ENCODE results near the gene MAOA.

The MAOA gene

DNA sequence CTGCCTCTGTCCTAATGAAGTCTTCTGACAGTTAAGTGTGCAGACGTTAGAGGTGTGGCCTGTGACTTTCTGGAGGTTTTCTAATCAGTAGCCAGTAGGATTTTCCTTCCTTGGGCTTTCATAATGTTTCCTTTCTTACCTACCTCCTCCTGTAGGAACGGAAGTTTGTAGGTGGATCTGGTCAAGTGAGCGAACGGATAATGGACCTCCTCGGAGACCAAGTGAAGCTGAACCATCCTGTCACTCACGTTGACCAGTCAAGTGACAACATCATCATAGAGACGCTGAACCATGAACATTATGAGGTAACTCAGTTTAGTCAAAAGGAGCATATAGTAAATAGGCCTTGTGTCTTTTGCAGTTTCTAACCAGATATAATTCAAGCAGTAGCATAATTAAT, 75.0 kb downstream of the MAOA start:
- Histone ChIP-seq H2AK5ac (ENCODE audit: low read length) (no peak overlapping the region), H3K4me1 (ENCODE audit: control insufficient read depth in 1 of 2, insufficient read depth in 2 of 2, low read length in 2 of 2) (no peaks in the 10 kb centered on the region), H2BK5ac (ENCODE audit: low read depth, low read length, poor library complexity) (no peak overlapping the region), H3K4me2 (ENCODE audit: low read length) (no peak overlapping the region), H3K14ac (ENCODE audit: low read length) (no peak overlapping the region), H3K9ac (ENCODE audit: low read length) (no peak overlapping the region), H3K4ac (ENCODE audit: low read depth, low read length) (no peak overlapping the region), H2BK120ac (ENCODE audit: insufficient read depth, low read length, poor library complexity) (no peak overlapping the region), H4K12ac (ENCODE audit: low read depth, low read length) (no peak overlapping the region), H3K79me2 (ENCODE audit: control insufficient read depth, insufficient read depth, low read length, poor library complexity) (no peaks in the 10 kb centered on the region), H3K36me3 (ENCODE audit: control insufficient read depth in 1 of 2, insufficient read depth in 2 of 2, low read length in 2 of 2) (no peaks in the 10 kb centered on the region), H3K18ac (ENCODE audit: low read length) (no peak overlapping the region), H2BK12ac (ENCODE audit: low read length) (no peak overlapping the region), H3K27ac (ENCODE audit: low read depth, low read length) (no peak overlapping the region), H3K9me3 (ENCODE audit: insufficient read depth, low read depth, low read length) (no peaks in the 10 kb centered on the region), H2AFZ (ENCODE audit: insufficient read depth, low read length, poor library complexity) (no peak overlapping the region), H4K8ac (ENCODE audit: low read depth, low read length) (no peak overlapping the region), H3K27me3 (ENCODE audit: insufficient read depth, low read length) (no peaks in the 10 kb centered on the region), H4K91ac (ENCODE audit: low read depth, low read length) (no peak overlapping the region), H3K4me3 (ENCODE audit: low read depth, low read length) (no peak overlapping the region), H3K79me1 (ENCODE audit: low read length) (no peaks in the 10 kb centered on the region), H3K23ac (ENCODE audit: low read length) (no peak overlapping the region)
- no CpG with 5 or more reads among the region's 7 CpGs for WGBS (ENCODE audit: extremely low coverage, insufficient coverage, insufficient read length)
- no peak for DNase-seq

DNA sequence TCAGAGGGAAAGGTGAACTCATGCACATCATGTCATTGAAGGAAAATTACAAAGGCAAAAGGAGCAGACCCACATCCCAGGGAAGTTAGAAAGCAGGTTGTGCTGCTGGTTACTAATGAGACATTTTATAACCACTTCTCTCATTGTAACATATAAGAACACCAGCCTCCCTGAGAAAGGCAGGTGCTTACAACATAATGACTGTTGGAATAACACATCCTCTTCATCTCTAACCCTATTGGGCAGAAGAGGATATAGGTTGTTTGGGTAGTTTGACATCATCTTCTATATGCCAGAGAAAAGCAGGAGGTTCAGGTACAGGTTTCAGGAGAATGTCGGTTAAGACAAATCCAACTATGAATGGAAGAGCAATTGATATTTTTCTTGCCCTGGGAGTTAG, 77.6 kb downstream of the MAOA start:
- Histone ChIP-seq H3K4ac (ENCODE audit: low read depth, low read length) (no peak overlapping the region), H2BK5ac (ENCODE audit: low read depth, low read length, poor library complexity) (no peak overlapping the region), H3K4me3 (ENCODE audit: low read depth, low read length) (no peak overlapping the region), H3K18ac (ENCODE audit: low read length) (no peak overlapping the region), H3K4me2 (ENCODE audit: low read length) (no peak overlapping the region), H3K14ac (ENCODE audit: low read length) (no peak overlapping the region), H2BK12ac (ENCODE audit: low read length) (no peak overlapping the region), H4K8ac (ENCODE audit: low read depth, low read length) (no peak overlapping the region), H3K27me3 (ENCODE audit: insufficient read depth, low read length) (no peaks in the 10 kb centered on the region), H3K36me3 (ENCODE audit: control insufficient read depth in 1 of 2, insufficient read depth in 2 of 2, low read length in 2 of 2) (no peaks in the 10 kb centered on the region), H4K12ac (ENCODE audit: low read depth, low read length) (no peak overlapping the region), H3K79me1 (ENCODE audit: low read length) (no peaks in the 10 kb centered on the region), H3K27ac (ENCODE audit: low read depth, low read length) (no peak overlapping the region), H3K9ac (ENCODE audit: low read length) (no peak overlapping the region), H3K9me3 (ENCODE audit: insufficient read depth, low read depth, low read length) (no peaks in the 10 kb centered on the region), H3K79me2 (ENCODE audit: control insufficient read depth, insufficient read depth, low read length, poor library complexity) (no peaks in the 10 kb centered on the region), H4K91ac (ENCODE audit: low read depth, low read length) (no peak overlapping the region), H2AK5ac (ENCODE audit: low read length) (no peak overlapping the region), H2BK120ac (ENCODE audit: insufficient read depth, low read length, poor library complexity) (no peak overlapping the region), H3K23ac (ENCODE audit: low read length) (no peak overlapping the region), H3K4me1 (ENCODE audit: control insufficient read depth in 1 of 2, insufficient read depth in 2 of 2, low read length in 2 of 2) (no peaks in the 10 kb centered on the region), H2AFZ (ENCODE audit: insufficient read depth, low read length, poor library complexity) (no peak overlapping the region)
- no peak for DNase-seq
- WGBS (ENCODE audit: extremely low coverage, insufficient coverage, insufficient read length), result no CpG with 5 or more reads among the region's 1 CpG

DNA sequence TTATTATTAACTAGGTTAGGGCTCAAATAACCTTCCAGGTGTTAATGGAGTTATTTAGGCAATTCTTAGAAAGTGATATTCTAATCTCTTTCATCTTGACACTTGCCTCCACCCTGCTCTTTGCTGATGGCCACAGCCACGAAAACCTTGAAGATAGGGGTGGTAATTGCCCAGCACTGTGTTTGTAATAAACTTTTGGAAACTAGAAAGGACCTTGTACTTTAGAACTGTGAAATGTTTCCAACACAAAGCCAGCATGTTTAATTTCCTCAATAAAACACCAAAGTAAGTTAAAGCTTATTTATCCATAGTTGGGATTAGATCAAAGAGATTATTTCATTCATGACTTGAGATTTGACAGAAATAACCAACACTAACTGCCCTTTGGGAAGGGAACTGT, 78.3 kb downstream of the MAOA start:
- Histone ChIP-seq H3K9ac (ENCODE audit: low read length) (no peak overlapping the region), H3K36me3 (ENCODE audit: control insufficient read depth in 1 of 2, insufficient read depth in 2 of 2, low read length in 2 of 2) (no peaks in the 10 kb centered on the region), H3K4me1 (ENCODE audit: control insufficient read depth in 1 of 2, insufficient read depth in 2 of 2, low read length in 2 of 2) (no peaks in the 10 kb centered on the region), H4K91ac (ENCODE audit: low read depth, low read length) (no peak overlapping the region), H3K4ac (ENCODE audit: low read depth, low read length) (no peak overlapping the region), H4K8ac (ENCODE audit: low read depth, low read length) (no peak overlapping the region), H4K12ac (ENCODE audit: low read depth, low read length) (no peak overlapping the region), H2BK12ac (ENCODE audit: low read length) (no peak overlapping the region), H2BK5ac (ENCODE audit: low read depth, low read length, poor library complexity) (no peak overlapping the region), H3K27me3 (ENCODE audit: insufficient read depth, low read length) (no peaks in the 10 kb centered on the region), H3K9me3 (ENCODE audit: insufficient read depth, low read depth, low read length) (no peaks in the 10 kb centered on the region), H3K4me2 (ENCODE audit: low read length) (no peak overlapping the region), H2AK5ac (ENCODE audit: low read length) (no peak overlapping the region), H2BK120ac (ENCODE audit: insufficient read depth, low read length, poor library complexity) (no peak overlapping the region), H3K18ac (ENCODE audit: low read length) (no peak overlapping the region), H3K4me3 (ENCODE audit: low read depth, low read length) (no peak overlapping the region), H3K23ac (ENCODE audit: low read length) (no peak overlapping the region), H3K79me1 (ENCODE audit: low read length) (no peaks in the 10 kb centered on the region), H3K14ac (ENCODE audit: low read length) (no peak overlapping the region), H2AFZ (ENCODE audit: insufficient read depth, low read length, poor library complexity) (no peak overlapping the region), H3K79me2 (ENCODE audit: control insufficient read depth, insufficient read depth, low read length, poor library complexity) (no peaks in the 10 kb centered on the region), H3K27ac (ENCODE audit: low read depth, low read length) (no peak overlapping the region)
- no CpG with 5 or more reads among the region's 1 CpG for WGBS (ENCODE audit: extremely low coverage, insufficient coverage, insufficient read length)
- no peak for DNase-seq

DNA sequence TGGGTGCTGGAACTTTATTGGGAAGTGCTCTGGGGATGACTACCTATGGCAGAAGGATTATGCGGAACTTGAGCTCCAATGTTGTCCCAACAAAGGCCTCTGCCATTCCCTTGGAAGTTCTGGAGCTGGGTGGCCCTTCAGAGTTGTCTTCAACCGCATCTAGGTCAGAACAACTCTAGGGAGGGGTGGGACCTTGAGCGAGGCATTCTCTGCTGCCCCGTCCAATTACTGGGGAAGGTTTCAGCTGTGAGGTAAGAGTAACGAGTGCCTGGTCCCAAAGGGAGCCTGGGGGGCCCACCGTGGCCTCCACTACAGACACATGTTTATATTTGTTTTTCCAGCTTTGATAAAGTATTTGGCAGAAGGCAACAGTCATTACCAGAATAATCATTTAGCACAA, 79.4 kb downstream of the MAOA start:
- Histone ChIP-seq H3K4me1 (ENCODE audit: control insufficient read depth in 1 of 2, insufficient read depth in 2 of 2, low read length in 2 of 2) (no peaks in the 10 kb centered on the region), H3K18ac (ENCODE audit: low read length) (no peak overlapping the region), H3K4ac (ENCODE audit: low read depth, low read length) (no peak overlapping the region), H3K27ac (ENCODE audit: low read depth, low read length) (no peak overlapping the region), H3K9me3 (ENCODE audit: insufficient read depth, low read depth, low read length) (no peaks in the 10 kb centered on the region), H3K79me2 (ENCODE audit: control insufficient read depth, insufficient read depth, low read length, poor library complexity) (no peaks in the 10 kb centered on the region), H4K12ac (ENCODE audit: low read depth, low read length) (no peak overlapping the region), H4K8ac (ENCODE audit: low read depth, low read length) (no peak overlapping the region), H2AFZ (ENCODE audit: insufficient read depth, low read length, poor library complexity) (no peak overlapping the region), H2BK120ac (ENCODE audit: insufficient read depth, low read length, poor library complexity) (no peak overlapping the region), H3K36me3 (ENCODE audit: control insufficient read depth in 1 of 2, insufficient read depth in 2 of 2, low read length in 2 of 2) (no peaks in the 10 kb centered on the region), H3K4me3 (ENCODE audit: low read depth, low read length) (no peak overlapping the region), H2BK12ac (ENCODE audit: low read length) (no peak overlapping the region), H3K14ac (ENCODE audit: low read length) (no peak overlapping the region), H2BK5ac (ENCODE audit: low read depth, low read length, poor library complexity) (no peak overlapping the region), H4K91ac (ENCODE audit: low read depth, low read length) (no peak overlapping the region), H3K9ac (ENCODE audit: low read length) (no peak overlapping the region), H2AK5ac (ENCODE audit: low read length) (no peak overlapping the region), H3K79me1 (ENCODE audit: low read length) (no peaks in the 10 kb centered on the region), H3K23ac (ENCODE audit: low read length) (no peak overlapping the region), H3K27me3 (ENCODE audit: insufficient read depth, low read length) (no peaks in the 10 kb centered on the region), H3K4me2 (ENCODE audit: low read length) (no peak overlapping the region)
- no peak for DNase-seq
- no CpG with 5 or more reads among the region's 6 CpGs for WGBS (ENCODE audit: extremely low coverage, insufficient coverage, insufficient read length)
